Measurements from ENCODE around the gene FNBP1L. TPM values are rescaled to one million over a fixed set of nuclear protein-coding genes. Genes with fewer than 3 reads are reported as not detected.
"Not testable (repeated sequence)": the region's sequence is repeated elsewhere in the genome, so short reads cannot be mapped to it uniquely, and the experiment has no call there.

Gene FNBP1L
- total RNA-seq, 1 experiment from 2014 or later = 34.9 TPM

DNA sequence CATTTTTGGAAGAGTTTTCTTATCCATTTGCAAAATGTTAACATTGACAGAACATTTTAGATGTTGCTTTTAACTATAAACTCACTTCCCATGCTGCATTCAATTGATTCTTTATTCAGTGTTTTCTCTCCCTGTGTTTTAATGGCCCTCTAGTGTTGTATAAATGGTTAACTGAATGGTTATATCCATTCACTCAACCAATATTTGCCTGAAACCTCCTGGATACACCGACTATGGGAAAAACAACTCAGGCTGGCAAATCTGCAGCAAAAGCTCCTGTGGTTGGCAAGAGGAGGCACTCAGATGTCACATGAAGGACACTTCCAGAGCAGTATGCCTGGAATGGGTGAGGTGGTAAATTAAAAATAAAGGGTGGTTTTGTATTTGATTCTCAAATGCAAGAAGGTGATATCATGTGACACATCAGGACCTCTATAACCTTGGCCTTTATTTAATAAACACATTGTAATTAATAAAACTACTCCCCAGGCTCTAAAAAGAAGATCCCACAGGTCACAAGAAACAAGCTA is 126.1 kb downstream of the FNBP1L start:
- DNase-seq (ENCODE audit: low spot score) = no peak

GRCh38 chr1:93574511-93574910 is 126.6 kb downstream of the FNBP1L start:
- no peak for DNase-seq (ENCODE audit: low spot score)

DNA sequence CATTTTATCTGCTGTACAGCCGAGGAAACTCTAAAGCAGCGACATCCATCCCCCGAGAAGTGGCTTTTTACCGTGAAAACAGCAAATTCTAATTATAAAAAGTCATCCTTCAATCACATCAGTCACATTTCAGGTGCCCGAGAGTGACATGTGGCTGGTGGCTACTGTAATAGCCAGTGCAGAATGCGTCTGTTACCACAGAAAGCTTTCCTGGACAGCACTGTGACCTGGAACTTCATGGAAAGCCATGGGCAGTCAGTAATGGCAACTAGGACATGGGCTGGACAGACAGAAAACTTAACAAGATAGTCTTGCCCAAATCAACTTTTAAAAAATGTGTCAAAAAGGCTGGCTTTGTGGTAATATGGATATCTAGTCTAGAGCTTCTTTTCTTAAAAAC is 127.1 kb downstream of the FNBP1L start:
- DNase-seq (ENCODE audit: low spot score) = no peak

DNA sequence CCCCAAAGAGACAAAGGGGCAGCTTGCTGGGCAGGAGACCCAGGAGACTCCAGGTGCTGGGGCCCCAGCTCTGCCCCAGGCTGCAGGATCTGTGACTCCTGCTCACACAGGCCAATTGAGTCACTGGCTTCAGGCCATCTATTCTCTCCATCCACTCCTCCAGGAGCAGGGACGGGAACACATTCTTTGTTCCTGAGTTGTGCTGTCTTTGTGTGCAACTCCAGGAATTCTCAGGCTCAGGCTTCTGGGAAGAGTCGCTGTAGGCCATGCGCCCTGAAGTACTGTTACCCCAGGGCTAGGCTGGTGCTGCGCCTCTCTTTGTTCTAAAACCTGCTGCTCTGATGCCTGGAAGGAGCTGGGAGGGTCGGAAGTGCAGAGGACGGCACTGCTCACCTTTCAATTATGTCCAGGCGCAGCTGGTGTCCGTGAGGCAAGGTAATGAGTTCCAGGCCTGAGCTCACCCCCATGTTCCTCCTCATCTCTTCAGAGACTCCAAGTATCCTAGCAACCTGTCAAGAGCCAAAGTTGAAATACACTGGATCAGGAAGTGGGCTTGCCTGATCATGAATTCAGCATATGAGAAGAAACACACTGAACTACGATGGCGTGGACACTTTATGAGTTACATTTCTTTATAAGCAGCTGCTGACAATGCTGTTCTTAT is 127.8 kb downstream of the FNBP1L start:
- no peak for DNase-seq (ENCODE audit: low spot score)

- DNase-seq (ENCODE audit: low spot score) = no peak
These were observed 128.4 kb downstream of the FNBP1L start for GRCh38 chr1:93576346-93576745.

DNA sequence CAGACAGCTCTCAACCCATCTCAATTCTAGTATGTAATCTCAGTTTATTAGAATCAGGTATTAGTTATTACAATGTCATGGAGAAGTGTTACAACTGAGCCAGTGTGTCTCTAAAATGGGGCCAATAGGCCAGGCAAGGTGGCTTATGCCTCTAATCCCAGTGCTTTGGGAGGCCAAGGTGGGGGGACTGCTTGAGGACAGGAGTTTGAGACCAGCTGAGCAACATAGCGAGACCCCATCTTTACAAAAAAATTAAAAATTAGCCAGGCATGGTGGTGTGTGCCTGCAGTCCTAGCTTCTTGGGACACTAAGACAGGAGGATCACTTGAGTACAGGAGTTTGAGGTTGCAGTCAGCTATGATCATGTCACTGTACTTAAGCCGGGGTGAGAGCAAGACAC is 128.8 kb downstream of the FNBP1L start:
- no peak for DNase-seq (ENCODE audit: low spot score)

GRCh38 chr1:93577536-93578432 is 129.9 kb downstream of the FNBP1L start:
- no peak for DNase-seq (ENCODE audit: low spot score)

DNA sequence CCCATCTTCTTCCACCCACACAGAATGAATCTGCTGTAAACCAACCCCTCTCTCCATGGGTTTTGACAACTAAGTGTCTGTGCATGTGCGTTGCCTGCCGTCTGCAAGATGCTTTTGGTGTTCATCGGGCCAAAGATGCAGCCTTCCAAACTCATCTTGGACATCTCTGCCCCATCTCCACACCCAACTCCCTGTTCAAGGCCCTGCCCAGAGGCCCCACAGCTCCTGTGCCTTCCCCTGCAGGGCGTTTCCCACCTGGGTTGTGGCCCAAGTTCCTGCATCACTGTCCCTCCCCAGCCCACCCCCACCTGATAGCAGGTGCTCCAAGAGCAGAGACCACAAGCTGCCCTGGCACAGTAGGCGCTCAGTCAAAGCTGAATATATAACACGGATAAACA is 130.5 kb downstream of the FNBP1L start:
- no peak for DNase-seq (ENCODE audit: low spot score)

DNA sequence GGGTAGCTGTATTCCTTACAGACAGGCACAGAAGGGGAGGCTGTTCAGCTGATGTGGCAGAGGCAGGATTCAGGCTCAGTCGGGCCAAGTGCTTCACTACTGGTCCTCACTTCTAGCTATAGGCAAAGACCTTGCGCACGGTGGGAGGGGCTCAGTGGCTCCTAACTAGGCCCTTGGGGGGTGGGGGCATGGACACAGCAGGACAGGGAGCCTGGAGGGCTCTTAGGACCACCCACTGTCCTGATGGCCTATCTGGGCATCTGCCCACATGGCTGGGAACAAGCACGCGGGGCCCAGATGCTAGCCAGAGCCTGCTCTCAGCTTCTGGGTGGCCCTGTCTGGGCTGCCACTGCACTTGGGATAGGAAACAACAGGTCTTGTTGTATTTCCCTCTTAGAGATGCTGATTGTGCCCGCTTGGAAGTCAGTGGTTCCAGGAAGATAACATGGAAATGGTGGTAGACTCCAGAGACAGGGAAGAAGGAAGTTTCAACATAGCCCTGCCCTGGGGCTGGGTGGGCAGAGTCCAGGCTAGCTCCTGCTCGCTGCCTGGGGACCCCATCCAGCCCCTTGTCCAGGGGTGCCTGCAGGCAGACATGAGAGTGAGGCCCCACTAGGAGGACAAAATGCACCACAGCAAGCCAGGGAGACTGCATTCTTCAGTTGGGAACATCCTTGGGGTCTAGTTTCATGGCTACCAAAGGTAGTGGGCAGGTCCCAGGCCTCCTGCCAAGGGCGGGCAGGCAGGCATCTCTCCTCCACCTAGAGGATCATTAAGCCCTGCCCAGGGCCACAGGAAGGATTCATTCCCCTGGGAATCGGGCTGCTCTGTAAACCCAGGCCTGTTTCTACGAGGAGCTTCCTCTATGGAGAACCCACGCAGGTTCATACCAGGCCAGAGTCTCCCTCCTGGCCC is 131.2 kb downstream of the FNBP1L start:
- no peak for DNase-seq (ENCODE audit: low spot score)

- peak; percentile 18 for DNase-seq (ENCODE audit: low spot score)
These were observed 132.0 kb downstream of the FNBP1L start for GRCh38 chr1:93579891-93580290.

GRCh38 chr1:93581917-93582850 is 134.3 kb downstream of the FNBP1L start:
- DNase-seq (ENCODE audit: low spot score) = no peak

DNA sequence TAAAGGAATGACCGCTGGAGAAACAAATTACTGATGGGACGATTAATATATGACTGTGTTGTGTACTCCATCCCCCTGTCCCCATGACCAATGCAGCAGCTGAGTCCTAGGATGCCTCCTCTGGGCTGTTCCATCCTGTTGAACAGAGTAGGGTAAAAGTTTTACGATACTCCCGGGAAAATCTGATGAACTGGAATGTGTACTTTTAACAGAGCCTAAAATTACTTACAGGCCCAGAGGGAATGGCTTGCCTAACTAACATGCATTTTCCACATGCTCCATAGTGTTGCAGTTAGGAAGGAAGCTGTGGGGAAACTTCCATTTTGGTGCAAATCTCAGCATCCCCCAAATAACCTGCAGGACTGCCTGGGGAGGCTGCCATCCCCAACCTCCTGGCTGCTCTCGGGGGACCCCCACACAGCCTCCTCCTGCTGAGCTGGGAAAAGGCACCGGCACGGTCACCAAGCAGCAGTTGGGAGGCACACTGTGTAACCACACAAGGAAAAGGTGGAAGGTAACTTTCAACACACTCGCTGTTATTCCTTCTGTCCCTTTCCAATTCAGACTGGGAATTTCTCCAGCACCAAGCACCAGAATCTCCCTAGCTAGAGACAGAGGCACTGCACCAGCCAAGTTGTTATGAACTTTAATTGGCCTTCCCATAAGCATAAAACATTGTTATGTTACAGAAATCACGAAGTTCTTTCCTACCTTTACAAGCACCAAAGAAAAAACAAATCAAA is 136.5 kb downstream of the FNBP1L start:
- DNase-seq (ENCODE audit: low spot score) = no peak

GRCh38 chr1:93585059-93585966 is 137.4 kb downstream of the FNBP1L start:
- DNase-seq (ENCODE audit: low spot score) = no peak

GRCh38 chr1:93587354-93587753 is 139.4 kb downstream of the FNBP1L start:
- DNase-seq (ENCODE audit: low spot score) = no peak

- DNase-seq (ENCODE audit: low spot score) = no peak
These were observed 140.3 kb downstream of the FNBP1L start for GRCh38 chr1:93588206-93588605.

DNA sequence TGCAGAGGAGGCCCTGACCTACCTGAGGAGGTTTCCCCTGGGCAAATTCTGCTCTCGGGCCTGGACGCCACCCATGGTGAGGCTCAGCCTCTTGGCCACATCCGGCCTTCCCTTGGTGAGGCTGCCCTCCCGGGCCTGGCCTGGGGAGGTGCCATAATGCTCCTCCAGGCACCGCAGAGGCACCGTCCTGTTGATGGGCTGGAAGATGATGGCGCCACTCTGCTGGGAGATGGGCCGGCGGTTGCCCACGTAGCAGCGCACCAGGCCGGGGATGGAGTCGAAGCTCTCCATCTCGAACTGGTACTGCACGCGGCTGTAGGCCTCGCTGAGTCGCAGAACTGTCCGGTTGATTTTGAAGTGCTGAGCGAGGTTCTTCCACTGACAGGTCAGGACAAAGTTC is 141.0 kb downstream of the FNBP1L start:
- no peak for DNase-seq (ENCODE audit: low spot score)

GRCh38 chr1:93591291-93591675 is 143.4 kb downstream of the FNBP1L start:
- not testable (repeated sequence) for DNase-seq (ENCODE audit: low spot score)

- no peak for DNase-seq (ENCODE audit: low spot score)
These were observed 144.0 kb downstream of the FNBP1L start for GRCh38 chr1:93591676-93592550.
